ENCODE results near the gene CBX4. TPM values are rescaled to one million over a fixed set of nuclear protein-coding genes. Genes with fewer than 3 reads are reported as not detected.
A peak's percentile ranks its signal among the peaks of the same experiment; 100 is the strongest.

The CBX4 gene
- 10 to 100 TPM; 17.0 to 33.3 (median 25.0) TPM for total RNA-seq

DNA sequence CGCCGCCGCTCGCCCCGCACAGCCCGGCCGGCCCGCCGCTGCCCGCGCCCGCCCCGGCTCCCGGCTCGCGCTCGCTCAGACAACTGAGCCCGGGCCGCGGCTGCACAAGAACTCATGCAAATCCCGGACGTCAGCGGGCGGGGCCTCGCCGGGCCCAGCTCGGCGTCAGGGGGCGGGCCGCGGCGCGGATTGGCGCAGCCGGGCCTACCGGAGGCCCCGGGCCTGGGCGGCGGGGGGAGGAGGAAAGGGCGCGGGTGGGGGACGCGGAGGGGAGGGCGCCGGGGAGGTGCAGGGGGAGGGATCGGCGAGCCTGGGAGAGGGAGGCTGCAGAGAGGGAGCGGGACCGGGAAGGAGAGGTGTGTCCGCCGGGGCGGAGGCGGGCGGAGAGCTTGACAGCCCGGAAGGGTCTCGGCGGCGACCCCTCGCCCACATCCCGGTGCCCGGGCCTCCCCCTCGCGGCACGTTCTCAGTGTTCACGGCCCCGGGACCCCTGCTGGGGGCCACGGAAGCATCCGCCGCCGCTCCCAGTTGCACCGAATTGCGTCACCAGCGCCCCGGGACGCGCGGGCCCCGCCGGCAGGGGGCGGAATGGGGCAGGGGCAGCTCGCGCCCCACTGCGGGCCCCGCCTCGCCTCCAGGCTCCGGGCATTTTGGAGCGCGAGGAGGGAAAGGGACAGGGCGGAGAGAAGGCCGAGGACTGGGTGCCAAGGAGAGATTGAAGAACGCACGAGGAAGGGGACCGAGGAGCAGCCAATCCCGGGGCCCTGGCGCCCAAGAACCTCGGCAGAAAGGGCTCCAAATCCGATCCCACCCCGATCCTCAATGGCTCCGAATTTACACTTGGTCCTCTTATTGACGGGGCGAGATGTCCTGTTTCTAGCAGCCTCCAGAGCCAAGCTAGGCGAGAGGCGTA lies at the start of gene CBX4:
TSS of gene CBX4 (minus strand) at position 85 of the 913 bp plus-strand sequence. CDS start 189 bp downstream, outside the sequence.
- 1 to 3% methylated on average over 32 to 40 of the region's 103 CpGs for WGBS, 2 donors
- H3K36me3 ChIP-seq = peaks cover 3 to 13% (median 7%) of the 10 kb centered on the region in 4 donors
- DNase-seq (peak; percentile 97 to 99), ATAC-seq (ENCODE audit: low FRiP score in 2 of 2) (peak; percentile 81 to 88)
- peak within 1 kb of the TSS; percentile 93 to 100 (median 96) for H3K27ac ChIP-seq
- peak; percentile 76 to 90 for TF ChIP-seq POLR2AphosphoS5 (IDR thresholded peaks at IDR 0.05)
- TF ChIP-seq POLR2A (IDR thresholded peaks at IDR 0.05) = peak in 2 of 4 donors; percentile 56 to 88
- TF ChIP-seq EP300 (IDR thresholded peaks at IDR 0.05) = peak in 1 of 4 donors; percentile 35
- TF ChIP-seq, protein P1, sequence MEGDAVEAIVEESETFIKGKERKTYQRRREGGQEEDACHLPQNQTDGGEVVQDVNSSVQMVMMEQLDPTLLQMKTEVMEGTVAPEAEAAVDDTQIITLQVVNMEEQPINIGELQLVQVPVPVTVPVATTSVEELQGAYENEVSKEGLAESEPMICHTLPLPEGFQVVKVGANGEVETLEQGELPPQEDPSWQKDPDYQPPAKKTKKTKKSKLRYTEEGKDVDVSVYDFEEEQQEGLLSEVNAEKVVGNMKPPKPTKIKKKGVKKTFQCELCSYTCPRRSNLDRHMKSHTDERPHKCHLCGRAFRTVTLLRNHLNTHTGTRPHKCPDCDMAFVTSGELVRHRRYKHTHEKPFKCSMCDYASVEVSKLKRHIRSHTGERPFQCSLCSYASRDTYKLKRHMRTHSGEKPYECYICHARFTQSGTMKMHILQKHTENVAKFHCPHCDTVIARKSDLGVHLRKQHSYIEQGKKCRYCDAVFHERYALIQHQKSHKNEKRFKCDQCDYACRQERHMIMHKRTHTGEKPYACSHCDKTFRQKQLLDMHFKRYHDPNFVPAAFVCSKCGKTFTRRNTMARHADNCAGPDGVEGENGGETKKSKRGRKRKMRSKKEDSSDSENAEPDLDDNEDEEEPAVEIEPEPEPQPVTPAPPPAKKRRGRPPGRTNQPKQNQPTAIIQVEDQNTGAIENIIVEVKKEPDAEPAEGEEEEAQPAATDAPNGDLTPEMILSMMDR (IDR thresholded peaks at IDR 0.05) = peak; percentile 53 to 95 (median 93)
- H3K9me3 ChIP-seq = no peaks in the 10 kb centered on the region
- H3K4me3 ChIP-seq = peak within 1 kb of the TSS; percentile 74 to 92 (median 88)
- peaks cover 78 to 86% (median 78%) of the 10 kb centered on the region in 4 donors for H3K4me1 ChIP-seq
- peaks cover 0 to 51% (median 32%) of the 10 kb centered on the region in 4 donors for H3K27me3 ChIP-seq

DNA sequence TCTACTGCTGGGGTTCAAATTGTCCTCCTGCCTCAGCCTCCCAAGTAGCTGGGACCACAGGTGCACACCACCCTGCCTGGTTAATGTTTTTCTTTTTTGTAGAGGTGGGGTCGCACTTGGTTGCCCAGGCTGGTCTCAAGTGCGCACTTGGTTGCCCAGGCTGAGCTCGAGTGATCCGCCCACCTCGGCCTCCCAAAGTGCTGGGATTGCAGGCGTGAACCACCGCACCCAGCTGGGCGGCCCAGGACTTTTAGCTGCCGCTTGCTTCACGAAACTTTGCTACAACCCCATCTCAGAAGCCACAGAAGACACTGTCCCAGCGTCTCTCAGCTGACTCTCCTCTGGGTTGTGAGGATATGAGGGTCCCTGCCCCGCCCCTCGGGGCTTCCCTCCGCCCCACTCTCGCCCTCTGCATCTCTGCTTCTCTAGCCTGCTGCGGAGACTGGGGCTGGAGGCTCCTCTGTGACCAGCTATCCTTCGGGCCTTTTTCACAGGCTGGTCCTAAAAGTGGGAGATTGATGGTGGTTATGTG lies 48.8 kb upstream of the CBX4 start:
- 87 to 89% methylated on average over 14 to 17 of the region's 17 CpGs for WGBS, 2 donors
- no peak overlapping the region for H3K4me3 ChIP-seq
- H3K27ac ChIP-seq = no peak overlapping the region
- peaks cover 7 to 21% (median 12%) of the 10 kb centered on the region in 4 donors for H3K4me1 ChIP-seq
- ATAC-seq (ENCODE audit: low FRiP score in 2 of 2) (no peak), DNase-seq (no peak)
- H3K27me3 ChIP-seq = no peaks in the 10 kb centered on the region
- no peaks in the 10 kb centered on the region for H3K9me3 ChIP-seq
- H3K36me3 ChIP-seq = no peaks in the 10 kb centered on the region
- TF ChIP-seq POLR2AphosphoS5 (IDR thresholded peaks at IDR 0.05) = no peak
- TF ChIP-seq, protein P1 (IDR thresholded peaks at IDR 0.05) = no peak
- TF ChIP-seq POLR2A (IDR thresholded peaks at IDR 0.05) = no peak
- no peak for TF ChIP-seq EP300 (IDR thresholded peaks at IDR 0.05)

DNA sequence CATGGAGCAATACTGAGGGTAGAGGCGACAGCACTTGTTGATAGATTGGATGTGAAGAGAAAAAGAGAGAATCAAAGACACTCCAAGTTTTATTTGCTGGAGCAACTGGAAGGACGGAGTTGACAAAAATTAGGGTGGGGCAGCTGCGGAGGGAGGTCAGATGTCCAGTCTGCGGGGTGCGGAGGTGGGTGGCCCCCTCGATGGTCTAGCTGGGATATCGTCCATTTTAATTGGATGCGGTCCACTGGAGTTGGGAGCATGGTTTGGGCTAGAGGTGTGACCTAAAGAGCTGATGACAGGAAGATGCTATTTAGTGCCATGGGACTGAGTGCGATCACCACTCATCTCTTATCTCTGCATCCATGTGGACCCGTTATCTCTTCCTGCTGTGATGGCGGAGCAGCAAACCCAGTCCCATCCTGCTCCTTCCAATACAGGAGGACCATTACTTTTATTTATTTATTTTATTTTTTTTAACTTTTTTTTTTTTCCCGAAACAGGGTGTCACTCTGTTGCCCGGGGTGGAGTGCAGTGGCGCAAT lies 48.3 kb upstream of the CBX4 start:
- Histone ChIP-seq H3K27me3 (no peaks in the 10 kb centered on the region), H3K4me3 (no peak overlapping the region), H3K9me3 (no peaks in the 10 kb centered on the region), H3K27ac (no peak overlapping the region), H3K36me3 (no peaks in the 10 kb centered on the region), H3K4me1 (peaks cover 3 to 17% (median 12%) of the 10 kb centered on the region in 4 donors)
- TF ChIP-seq, protein P1 (IDR thresholded peaks at IDR 0.05) = no peak
- no peak for TF ChIP-seq POLR2AphosphoS5 (IDR thresholded peaks at IDR 0.05)
- no peak for TF ChIP-seq EP300 (IDR thresholded peaks at IDR 0.05)
- ATAC-seq (ENCODE audit: low FRiP score in 2 of 2) (no peak), DNase-seq (no peak)
- WGBS, 2 donors = 83 to 85% methylated on average over 14 of the region's 14 CpGs

DNA sequence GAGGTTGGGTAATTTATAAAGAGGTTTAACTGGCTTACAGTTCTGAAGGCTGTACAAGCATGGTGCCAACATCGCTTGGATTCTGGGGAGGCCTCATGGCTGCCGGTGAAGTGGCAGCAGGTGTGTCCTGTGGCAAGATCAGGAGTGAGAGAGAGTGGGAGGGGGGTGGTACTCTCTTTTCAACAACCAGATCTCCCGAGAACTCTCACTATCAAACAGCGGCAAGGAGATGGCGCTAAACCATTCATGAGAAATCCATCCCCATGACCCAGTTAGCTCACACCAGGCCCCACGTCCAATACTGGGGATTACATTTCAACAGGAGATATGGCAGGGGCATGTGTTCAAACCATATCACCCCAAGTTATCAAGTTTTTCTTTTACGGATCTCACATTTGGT lies 44.0 kb upstream of the CBX4 start:
- no peak for TF ChIP-seq EP300 (IDR thresholded peaks at IDR 0.05)
- WGBS, 2 donors = 81 to 85% methylated on average over 6 to 7 of the region's 7 CpGs
- no peak for ATAC-seq (ENCODE audit: low FRiP score in 2 of 2)

DNA sequence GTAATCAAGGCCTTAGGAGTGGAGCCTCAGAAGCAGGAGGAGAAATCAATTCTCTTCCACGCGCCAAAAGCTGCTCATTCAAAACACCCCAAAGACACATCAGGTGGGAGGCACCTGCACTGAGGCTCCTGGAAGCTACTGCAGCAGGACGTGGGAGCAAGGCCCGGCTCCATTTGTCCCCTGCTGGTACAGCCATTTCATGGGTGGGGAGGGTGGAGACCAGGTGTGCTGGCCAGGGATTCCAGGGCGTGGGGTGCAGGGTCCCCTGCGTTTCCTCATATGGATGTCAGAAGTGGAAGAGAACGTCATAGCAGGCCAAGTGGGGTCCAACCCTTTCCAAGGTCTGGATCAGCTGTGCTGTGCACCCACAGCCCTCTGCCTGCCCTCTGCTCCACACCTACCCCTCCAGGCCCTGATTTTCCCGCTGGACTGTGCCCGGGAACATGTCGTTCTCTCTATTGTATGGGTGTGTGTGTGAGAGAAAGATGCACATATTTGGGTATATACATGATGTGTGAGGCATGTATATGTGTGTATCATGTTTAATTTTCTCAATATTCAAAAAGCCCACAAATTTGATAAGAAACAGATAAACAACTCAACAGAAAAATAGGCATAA lies 39.2 kb upstream of the CBX4 start:
- ATAC-seq (ENCODE audit: low FRiP score in 2 of 2) (no peak), DNase-seq (no peak)
- Histone ChIP-seq H3K4me1 (no peaks in the 10 kb centered on the region), H3K36me3 (no peaks in the 10 kb centered on the region), H3K4me3 (no peak overlapping the region), H3K27me3 (no peaks in the 10 kb centered on the region), H3K27ac (no peak overlapping the region), H3K9me3 (no peaks in the 10 kb centered on the region)
- TF ChIP-seq EP300 (IDR thresholded peaks at IDR 0.05) (no peak), POLR2A (IDR thresholded peaks at IDR 0.05) (no peak), POLR2AphosphoS5 (IDR thresholded peaks at IDR 0.05) (no peak)
- TF ChIP-seq, protein P1 (IDR thresholded peaks at IDR 0.05) = no peak
- WGBS, 2 donors = 91 to 95% methylated on average over 6 to 10 of the region's 10 CpGs

More for the DNA sequence above, 44.0 kb upstream of the CBX4 start:
- Histone ChIP-seq H3K27me3 (no peaks in the 10 kb centered on the region), H3K9me3 (no peaks in the 10 kb centered on the region), H3K36me3 (no peaks in the 10 kb centered on the region), H3K4me1 (no peaks in the 10 kb centered on the region), H3K4me3 (no peak overlapping the region), H3K27ac (no peak overlapping the region)
- DNase-seq = no peak

All from upper lobe of left lung (tissue), 6 donors.